HG02678 (cell line): Measurements from ENCODE around the gene ZNF768.

ENCODE experiments used
- ATAC-seq: cut with Tn5 transposase; IDR thresholded peaks from one replicate; pipeline ENCODE4 v1.9.1; 2021; ENCODE audit warnings: mild to moderate bottlenecking, moderate library complexity; ENCODE audit not compliant: unreplicated experiment

ZNF768 gene

DNA sequence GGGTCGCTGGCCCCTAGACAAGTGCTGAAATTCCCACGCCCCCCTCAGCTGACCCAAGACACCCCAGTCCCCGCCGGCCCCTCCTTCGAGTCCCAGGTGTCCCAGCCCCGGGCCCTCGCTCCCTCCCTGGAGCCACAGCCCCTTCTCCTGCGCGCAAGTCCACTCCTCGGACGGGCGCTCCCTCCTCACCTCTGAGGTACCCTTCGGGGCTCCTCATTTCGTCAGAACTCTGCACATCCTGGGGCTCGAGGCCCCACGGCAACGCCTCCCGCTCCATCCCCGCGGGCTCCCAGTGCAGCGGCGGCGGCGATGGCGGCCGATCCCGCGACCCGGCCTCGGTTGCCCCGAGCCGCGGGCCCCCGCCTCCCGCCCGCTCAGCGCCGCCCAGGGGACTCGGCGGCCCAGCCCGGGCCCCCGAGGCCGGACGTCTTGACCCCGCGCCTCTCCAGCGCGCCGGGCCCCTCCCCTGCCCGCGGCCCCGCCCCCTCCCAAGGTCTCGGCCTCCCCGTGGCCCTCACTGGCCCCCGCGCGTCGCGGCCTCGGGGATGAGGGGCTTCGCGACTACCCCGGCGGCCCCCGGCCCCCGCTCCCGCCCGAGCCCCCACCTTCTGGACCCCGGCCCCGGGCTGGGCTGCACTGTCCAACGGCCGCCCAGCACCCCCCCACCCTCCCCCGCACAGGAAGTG, at the start of gene ZNF768:
ZNF768 (minus strand) TSS at position 430 of the 686 bp plus-strand sequence; CDS start at position 277, 153 bp downstream.
- peak; percentile 33 for ATAC-seq

DNA sequence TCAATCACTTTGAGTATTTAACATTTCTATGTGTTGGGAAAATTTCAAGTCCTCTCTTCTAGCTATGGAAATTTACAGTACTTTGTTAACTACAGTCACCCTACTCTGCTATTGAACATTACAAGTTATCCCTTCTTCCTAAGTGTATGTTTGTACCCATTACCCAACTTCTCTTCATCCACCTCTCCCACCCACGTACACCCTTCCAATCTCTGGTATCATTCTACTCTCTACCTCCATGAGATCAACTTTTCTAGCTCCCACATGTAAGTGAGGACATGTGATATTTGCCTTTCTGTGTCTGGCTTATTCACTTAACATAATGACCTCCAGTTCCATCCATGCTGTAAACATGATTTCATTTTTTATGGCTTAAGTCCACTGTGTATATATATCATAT, 48.3 kb upstream of the ZNF768 start:
- no peak for ATAC-seq

- ATAC-seq: peak; percentile 82
Observed at GRCh38 chr16:30571445-30572322, 45.3 kb upstream of the ZNF768 start, which contains the start of gene ZNF688. ZNF688 (minus strand) TSS chr16:30571714; CDS start chr16:30571629, 85 bp downstream.

DNA sequence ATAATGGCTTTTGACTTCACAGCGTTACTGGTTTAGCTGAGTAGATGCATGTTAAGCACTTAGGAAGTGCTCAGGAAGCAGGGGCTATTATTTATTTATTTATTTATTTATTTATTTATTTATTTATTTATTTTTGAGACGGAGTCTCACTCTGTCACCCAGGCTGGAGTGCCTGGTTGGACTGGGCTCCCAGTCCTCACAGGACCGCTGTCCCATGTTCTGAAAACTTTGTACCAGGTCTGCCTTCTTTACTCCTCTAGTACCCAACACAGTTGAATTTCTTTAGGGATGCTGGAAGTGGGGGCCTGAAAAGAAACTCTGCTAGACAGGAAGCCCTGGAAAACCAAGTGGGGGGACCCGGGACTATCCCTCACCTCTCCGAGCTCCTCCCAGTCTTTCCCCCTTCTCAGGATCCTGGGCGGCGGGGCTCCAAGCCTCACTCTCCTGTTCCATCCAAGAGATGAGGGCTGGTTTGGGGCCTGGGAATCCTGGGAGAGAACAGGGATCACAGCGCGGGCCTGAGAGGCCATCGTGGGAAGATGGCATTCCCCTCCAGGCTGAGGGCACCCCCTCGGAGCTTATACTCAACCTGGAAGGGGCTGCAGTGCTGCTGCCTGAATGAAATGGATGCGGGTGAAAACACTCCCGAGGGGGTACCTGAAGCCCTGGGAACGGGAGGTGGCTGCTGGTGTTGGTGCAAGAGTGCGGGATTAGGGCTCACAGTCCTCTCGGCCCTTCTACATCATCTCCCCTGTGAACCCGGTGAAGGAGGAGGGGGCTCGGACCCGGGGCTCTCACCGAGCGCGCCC, 44.5 kb upstream of the ZNF768 start:
- ATAC-seq: no peak

- ATAC-seq: no peak
Observed at GRCh38 chr16:30569746-30570635, 43.6 kb upstream of the ZNF768 start.

DNA sequence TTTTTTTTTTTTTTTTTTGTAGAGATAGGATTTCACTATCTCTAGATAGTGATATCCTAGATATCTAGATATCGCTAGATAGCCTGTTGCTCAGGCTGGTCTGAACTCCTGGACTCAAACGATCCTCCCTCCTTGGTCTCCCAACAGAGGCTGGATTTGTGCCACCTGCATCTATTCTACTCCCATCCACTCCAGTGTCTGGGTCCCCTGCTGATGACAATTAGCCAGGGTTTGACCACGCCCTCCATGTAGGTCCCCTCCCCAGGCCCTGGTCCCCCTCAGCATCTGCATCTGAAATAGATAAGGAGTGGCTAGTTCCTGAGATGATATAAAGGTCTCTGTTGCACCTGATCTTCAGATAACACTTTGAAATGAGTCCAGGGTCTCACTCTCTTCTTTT, 42.9 kb upstream of the ZNF768 start:
- no peak for ATAC-seq

- ATAC-seq: peak; percentile 31
Observed at GRCh38 chr16:30567991-30568638, 41.7 kb upstream of the ZNF768 start.

GRCh38 chr16:30567160-30567990, 41.0 kb upstream of the ZNF768 start:
- no peak for ATAC-seq

- ATAC-seq: no peak
Observed at GRCh38 chr16:30566531-30566930, 40.2 kb upstream of the ZNF768 start.

DNA sequence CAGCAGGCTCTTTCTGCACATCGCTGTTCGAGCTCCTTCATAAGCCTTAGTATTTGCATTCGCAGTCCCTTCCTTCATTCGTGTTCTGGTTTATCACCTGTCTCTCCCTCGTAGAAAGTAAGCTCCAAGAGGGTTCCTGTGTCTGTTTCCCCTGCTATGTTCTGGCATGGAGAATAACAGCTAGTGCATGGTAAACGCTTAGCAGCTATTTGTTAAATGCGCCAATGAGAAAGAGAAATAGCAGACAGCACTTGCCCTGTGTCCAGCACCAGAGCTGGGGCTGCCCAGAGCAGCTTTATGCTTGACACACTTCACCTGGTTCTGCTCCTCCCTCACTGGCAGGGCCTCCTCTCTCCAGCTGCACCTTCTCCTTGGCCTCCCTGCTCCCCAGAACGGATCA, 39.6 kb upstream of the ZNF768 start:
- no peak for ATAC-seq

GRCh38 chr16:30565526-30565925, 39.2 kb upstream of the ZNF768 start:
- ATAC-seq: no peak

- no peak for ATAC-seq
Observed at GRCh38 chr16:30562021-30562420, 35.7 kb upstream of the ZNF768 start.

- ATAC-seq: no peak
Observed at GRCh38 chr16:30561089-30561816, 34.9 kb upstream of the ZNF768 start.

DNA sequence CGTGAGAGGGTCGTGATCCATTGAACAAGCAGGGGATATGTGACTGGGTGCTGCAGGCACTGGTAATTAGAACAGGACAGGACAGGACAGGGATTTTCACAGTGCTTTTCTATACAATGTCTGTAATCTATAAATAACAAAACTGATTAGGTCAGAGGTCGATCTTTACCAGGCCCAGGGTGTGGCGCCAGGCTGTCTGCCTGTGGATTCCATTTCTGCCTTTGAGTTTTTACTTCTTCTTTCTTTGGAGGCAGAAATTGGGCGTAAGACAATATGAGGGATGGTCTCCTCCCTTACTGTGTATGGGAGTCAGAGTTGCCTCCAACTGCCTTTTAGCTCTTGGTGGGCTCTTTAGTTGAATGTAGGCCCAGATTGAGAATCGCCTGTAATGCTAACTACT, 33.3 kb upstream of the ZNF768 start:
- no peak for ATAC-seq

DNA sequence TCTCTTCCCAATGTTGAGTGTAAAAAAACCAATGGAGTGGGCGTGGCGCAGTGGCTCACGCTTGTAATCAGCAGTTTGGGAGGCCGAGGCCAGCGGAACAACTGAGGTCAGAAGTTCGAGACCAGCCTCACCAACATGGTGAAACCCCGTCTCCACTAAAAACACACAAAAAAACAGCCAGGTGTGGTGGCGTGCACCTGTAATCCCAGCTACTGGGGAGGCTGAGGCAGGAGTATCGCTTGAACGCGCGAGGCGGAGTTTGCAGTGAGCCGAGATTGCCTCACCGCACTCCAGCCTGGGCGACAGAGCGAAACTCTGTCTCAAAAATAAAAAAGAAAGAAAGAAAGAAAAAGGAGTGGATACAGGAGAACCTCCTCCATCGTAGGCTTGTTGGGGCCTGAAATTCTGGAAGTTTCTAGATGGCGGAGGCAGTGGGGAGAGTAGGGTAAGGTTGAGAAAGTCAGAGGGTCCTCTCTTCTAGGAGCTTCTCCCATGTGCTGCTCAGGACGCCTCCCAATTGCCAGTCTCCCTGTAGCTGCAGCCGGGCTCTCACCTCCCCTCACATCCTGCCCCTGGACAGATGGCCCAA, 32.5 kb upstream of the ZNF768 start:
- ATAC-seq: no peak

- peak; percentile 87 for ATAC-seq
Observed at GRCh38 chr16:30557957-30558788, 31.8 kb upstream of the ZNF768 start, which contains the start of gene ZNF764. ZNF764 (minus strand) TSS chr16:30558374; CDS start chr16:30558182, 192 bp downstream.

- ATAC-seq: peak; percentile 2
Observed at GRCh38 chr16:30557707-30557956, 31.3 kb upstream of the ZNF768 start.
